AG04450 (cell line): ENCODE data around the gene CHTOP. TPM values are rescaled to one million over a fixed set of nuclear protein-coding genes. Genes with fewer than 3 reads are reported as not detected.

Experiments
- CTCF ChIA-PET: fragments of 300-600, 350-600 bp; formaldehyde crosslinking; extraction: SDS; loops from one replicate; lab custom pipeline; 2022; ENCODE audit warnings: antibody characterized with exemption, inconsistent platforms; lab: Charles Lee
- POLR2A ChIA-PET: fragments of 350-600 bp; formaldehyde crosslinking; extraction: SDS; loops from one replicate; lab custom pipeline; 2021; ENCODE audit warnings: antibody characterized with exemption, inconsistent platforms; lab: Yijun Ruan, JAX
- DNase-seq: peaks from one replicate; pipeline ENCODE4 v3.0.0-alpha.2; 2011; ENCODE audit warnings: low read depth, low spot score
- H3K27ac ChIP-seq: one replicate; pipeline ENCODE4 v1.5.1; 2012; ENCODE audit warnings: low read depth, low read length, control low read depth
- H3K27me3 ChIP-seq: one replicate; pipeline ENCODE4 v1.6.0; 2012; ENCODE audit warnings: low read length; ENCODE audit not compliant: control insufficient read depth, insufficient read depth
- H3K4me3 ChIP-seq: 2 replicates; pipeline ENCODE4 v1.5.1; 2011; ENCODE audit warnings: mild to moderate bottlenecking, low read depth, low read length, control low read depth
- H3K9me3 ChIP-seq: 2 replicates; pipeline ENCODE4 v1.5.1; 2012; ENCODE audit warnings: low read length; ENCODE audit not compliant: control insufficient read depth, insufficient read depth
- polyA plus RNA-seq: library from polyadenylated mRNA; depleted of rRNA; stranded (reverse); fragments of >200 nt; gene quantifications from 2 replicates; pipeline ENCODE4 v1.2.3, GENCODE V29; 2011
- TF ChIP-seq, protein P1 (sequence below): IDR thresholded peaks from 2 replicates; pipeline ENCODE4 v1.5.1; 2011; ENCODE audit warnings: low read depth, low read length, control low read depth, inconsistent platforms

CHTOP gene
- polyA plus RNA-seq, 1 experiment = 59.5 TPM

GRCh38 chr1:153643100-153643499, 9.2 kb downstream of the CHTOP start:
- H3K9me3 ChIP-seq = no peaks in the 10 kb centered on the region
- POLR2A ChIA-PET = interaction anchor here (1.0 to 2.6 kb wide), 3 partner anchors 9 to 348 kb away, joined by 3 to 13 read pairs (median 3); partner anchors contain the start of genes CHTOP, RPS27 and S100A16
- CTCF ChIA-PET = interaction anchor here (1.7 to 2.0 kb wide), 3 partner anchors 16 to 133 kb away, joined by 6 to 12 read pairs (median 10); partner anchors contain the start of gene S100A13

GRCh38 chr1:153643816-153644215, 9.9 kb downstream of the CHTOP start:
- TF ChIP-seq, protein P1, sequence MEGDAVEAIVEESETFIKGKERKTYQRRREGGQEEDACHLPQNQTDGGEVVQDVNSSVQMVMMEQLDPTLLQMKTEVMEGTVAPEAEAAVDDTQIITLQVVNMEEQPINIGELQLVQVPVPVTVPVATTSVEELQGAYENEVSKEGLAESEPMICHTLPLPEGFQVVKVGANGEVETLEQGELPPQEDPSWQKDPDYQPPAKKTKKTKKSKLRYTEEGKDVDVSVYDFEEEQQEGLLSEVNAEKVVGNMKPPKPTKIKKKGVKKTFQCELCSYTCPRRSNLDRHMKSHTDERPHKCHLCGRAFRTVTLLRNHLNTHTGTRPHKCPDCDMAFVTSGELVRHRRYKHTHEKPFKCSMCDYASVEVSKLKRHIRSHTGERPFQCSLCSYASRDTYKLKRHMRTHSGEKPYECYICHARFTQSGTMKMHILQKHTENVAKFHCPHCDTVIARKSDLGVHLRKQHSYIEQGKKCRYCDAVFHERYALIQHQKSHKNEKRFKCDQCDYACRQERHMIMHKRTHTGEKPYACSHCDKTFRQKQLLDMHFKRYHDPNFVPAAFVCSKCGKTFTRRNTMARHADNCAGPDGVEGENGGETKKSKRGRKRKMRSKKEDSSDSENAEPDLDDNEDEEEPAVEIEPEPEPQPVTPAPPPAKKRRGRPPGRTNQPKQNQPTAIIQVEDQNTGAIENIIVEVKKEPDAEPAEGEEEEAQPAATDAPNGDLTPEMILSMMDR = no peak
- Histone ChIP-seq H3K27me3 (no peaks in the 10 kb centered on the region), H3K9me3 (no peaks in the 10 kb centered on the region), H3K27ac (no peak overlapping the region), H3K4me3 (no peak overlapping the region)
- DNase-seq = no peak
- ChIA-PET POLR2A (interaction anchor here (1.0 to 2.6 kb wide), 5 partner anchors 10 to 347 kb away, joined by 3 to 13 read pairs (median 4); partner anchors contain the start of genes CHTOP, RPS27, S100A13 and S100A16), CTCF (interaction anchor here (1.7 to 2.0 kb wide), 3 partner anchors 16 to 133 kb away, joined by 6 to 12 read pairs (median 10); partner anchors contain the start of gene S100A13)

More at GRCh38 chr1:153643100-153643499, 9.2 kb downstream of the CHTOP start:
- Histone ChIP-seq H3K4me3 (no peak overlapping the region), H3K27ac (no peak overlapping the region), H3K27me3 (no peaks in the 10 kb centered on the region)
- TF ChIP-seq, protein P1 = no peak
- DNase-seq = no peak

GRCh38 chr1:153646672-153647345, 12.9 kb downstream of the CHTOP start:
- no peak overlapping the region for H3K27ac ChIP-seq
- POLR2A ChIA-PET = interaction anchor here (2.1 to 2.7 kb wide), 2 partner anchors 13 to 20 kb away, joined by 8 to 14 read pairs; partner anchors contain the start of genes CHTOP and S100A13
- CTCF ChIA-PET = interaction anchor here (1.4 kb wide), 1 partner anchor 19 kb away, joined by 6 read pairs; the partner anchor contains the start of gene S100A13
- TF ChIP-seq, protein P1 = no peak
- DNase-seq = no peak
- no peaks in the 10 kb centered on the region for H3K27me3 ChIP-seq
- H3K4me3 ChIP-seq = no peak overlapping the region
- H3K9me3 ChIP-seq = no peaks in the 10 kb centered on the region

- no peaks in the 10 kb centered on the region for H3K9me3 ChIP-seq
- TF ChIP-seq, protein P1 = no peak
- POLR2A ChIA-PET = interaction anchor here (0.6 to 2.7 kb wide), 3 partner anchors 9 to 20 kb away, joined by 3 to 14 read pairs (median 8); partner anchors contain the start of genes CHTOP and S100A13
- H3K27me3 ChIP-seq = no peaks in the 10 kb centered on the region
- no peak overlapping the region for H3K4me3 ChIP-seq
- CTCF ChIA-PET = interaction anchor here (0.6 to 1.4 kb wide), 2 partner anchors 20 to 76 kb away, joined by 3 to 6 read pairs; partner anchors contain the start of gene S100A13
- no peak overlapping the region for H3K27ac ChIP-seq
- DNase-seq = no peak
These were observed 13.5 kb downstream of the CHTOP start for GRCh38 chr1:153647346-153647714.
